Sciatic nerve (tissue), 2 donors: ENCODE results near the gene JOSD1. TPM values are rescaled to one million over a fixed set of nuclear protein-coding genes. Genes with fewer than 3 reads are reported as not detected.

Experiments used
- ATAC-seq: fragments of 200-7000 bp; cut with Tn5 transposase; one replicate; pipeline ENCODE4 v1.9.1; 2020; ENCODE audit warnings: mild to moderate bottlenecking, moderate library complexity
- DNase-seq: peaks from one replicate; pipeline ENCODE4 v3.0.0-alpha.2; 2020; ENCODE audit warnings: low spot score
- intact Hi-C: fragments of 100-400 bp; cut with DNase I; formaldehyde crosslinking; loops from one replicate; pipeline ENCODE4 v1.14.2; 2022
- total RNA-seq: library from RNA; stranded (reverse); fragmentation: NEBNext Ultra II Directional; extraction: Animal tissue kit (Norgen Biotek cat#: 25700); gene quantifications from one replicate; pipeline ENCODE4 v1.2.1, GENCODE V29; 2021
- donor health status: DM: no; HTN: no; CAD: no.
- donor health status: DM: no; HTN: no; CAD: no.

JOSD1 gene
- 54.6 TPM for total RNA-seq

DNA sequence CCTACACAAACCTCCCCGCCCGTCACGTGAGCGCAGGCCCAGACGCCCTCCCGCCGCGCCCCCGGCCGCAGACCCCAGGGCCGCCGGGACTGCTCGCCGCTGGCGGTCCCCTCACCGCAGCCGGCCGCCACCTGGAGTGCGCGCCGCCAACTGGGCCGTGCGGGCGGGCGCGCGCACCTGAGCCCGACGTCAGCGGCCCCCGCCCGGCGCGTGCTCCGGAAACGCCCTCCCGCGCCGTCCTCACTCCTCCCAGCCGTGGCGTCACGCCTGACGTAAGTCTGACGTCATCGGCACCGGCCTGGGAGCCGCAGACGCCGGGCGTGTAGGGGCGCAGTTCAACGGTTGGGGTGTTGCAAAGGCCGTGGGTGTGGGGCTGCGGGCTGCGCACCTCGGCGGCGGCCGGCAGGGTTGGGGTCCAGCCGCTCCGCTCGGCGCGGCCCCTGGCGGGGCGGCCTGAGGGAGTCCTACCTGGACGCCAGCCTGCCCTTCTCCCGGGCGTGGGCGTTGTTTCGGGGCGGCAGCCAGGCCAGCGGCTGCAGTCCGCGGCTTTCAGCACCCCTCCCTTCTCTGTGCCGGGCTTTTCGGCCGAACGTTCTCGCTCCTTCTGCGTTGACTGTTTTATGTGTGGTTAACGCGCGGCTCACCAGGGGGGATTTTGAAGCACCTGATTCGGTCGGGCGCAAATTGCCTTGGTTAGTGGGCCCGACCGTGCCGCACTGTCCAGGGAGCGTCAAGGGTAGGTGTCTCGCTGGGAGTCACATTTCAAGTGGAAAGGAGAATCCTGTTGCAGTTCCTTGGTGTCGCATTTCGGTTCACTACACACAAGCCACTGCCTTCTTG, at the start of gene JOSD1:
Gene JOSD1, minus strand, starts transcription at position 155 of the 840 bp plus-strand sequence. CDS start 956 bp downstream, outside the sequence.
- intact Hi-C loops: no loop called here
- ATAC-seq (peak; percentile 69), DNase-seq (peak; percentile 99)

DNA sequence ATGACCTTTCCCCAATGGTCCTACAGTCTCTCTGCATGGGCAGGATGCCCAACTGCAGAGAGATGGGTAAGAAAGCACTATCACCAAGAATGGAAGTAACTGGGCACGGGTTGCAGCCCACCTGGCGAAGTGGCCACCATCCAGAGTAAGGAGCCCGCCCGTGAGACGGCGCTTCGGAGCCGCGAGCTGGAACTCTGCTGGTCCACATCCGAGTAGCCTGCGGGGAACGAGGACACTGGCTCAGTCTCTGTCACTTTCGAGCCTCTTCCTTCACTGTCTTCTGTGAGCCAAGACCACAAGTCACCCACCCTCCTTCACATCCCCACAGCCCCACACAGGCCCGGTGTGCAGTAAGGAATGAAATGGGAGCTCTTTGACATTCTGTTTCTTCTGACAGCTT, 49.4 kb upstream of the JOSD1 start:
- DNase-seq (no peak), ATAC-seq (no peak)
- intact Hi-C loops: no loop called here

DNA sequence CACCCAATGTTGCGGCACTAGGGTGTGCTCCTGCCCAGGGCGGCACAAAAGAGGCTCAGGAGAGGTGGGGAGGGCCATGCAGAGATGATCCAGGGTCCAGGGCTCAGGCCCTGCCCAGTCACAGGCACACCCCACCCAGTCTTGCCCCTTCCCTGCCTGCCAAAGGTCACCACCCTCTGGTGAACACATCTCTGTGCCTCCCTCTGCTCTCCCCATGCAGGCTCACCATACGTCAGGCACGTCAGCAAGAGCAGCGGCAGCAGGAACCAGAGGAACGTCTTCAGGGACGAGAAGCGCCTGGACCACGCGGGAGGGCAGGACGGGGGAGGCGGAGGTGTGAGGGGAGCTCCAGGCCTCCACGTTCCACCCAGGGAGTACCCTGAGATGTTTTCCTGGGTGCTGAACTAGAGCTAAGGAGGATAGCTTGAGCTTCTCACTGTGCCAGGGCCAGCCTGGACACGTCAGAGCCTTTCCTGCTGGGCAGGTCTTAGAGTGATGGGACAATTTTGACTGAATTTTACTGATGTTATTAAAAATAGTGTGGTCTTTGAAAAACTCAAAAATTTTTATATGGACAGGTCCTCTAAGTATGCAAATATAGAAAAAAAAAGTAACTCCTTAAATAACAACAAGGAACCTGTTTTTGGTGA, 47.9 kb upstream of the JOSD1 start:
- ATAC-seq (no peak), DNase-seq (no peak)
- intact Hi-C loops: no loop called here

DNA sequence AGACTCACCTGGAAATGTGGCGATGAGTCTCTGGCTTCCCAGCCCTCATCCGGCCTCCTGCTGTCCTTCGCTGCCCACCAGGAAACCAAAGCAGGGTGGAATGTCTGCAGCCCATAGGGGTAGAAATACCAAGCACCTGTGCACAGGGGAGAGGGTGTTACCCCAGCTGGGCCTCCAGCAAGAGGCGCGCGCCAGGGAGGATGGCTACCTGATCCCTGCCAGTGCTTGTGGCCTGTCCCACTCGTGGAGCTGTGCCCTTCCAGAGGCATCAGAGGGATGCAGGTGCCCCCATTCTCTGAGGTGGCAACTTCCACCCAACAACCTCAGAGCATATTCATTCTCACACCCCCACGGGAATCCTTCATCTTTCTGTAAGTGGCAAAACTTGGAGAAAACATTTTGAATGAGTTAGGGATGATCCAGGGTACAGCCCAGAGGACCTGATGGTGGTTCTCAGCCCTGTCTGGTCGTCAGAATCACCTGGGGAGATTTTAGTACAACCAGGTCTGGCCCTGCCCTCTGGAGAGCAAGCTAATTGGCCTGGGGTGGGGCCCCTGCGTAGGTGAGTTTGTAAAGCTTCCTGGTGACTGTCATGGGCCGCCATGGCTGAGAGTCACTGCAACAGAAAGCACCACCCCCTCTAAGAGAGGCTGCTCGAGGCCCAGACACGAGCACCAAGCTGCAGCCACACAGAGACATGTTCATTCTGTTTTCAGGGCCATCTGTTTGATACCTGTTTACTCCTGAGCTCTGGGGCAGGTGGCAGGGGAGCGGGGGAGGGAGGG, 45.1 kb upstream of the JOSD1 start:
- no peak for ATAC-seq
- no peak for DNase-seq
- intact Hi-C loops: no loop called here

DNA sequence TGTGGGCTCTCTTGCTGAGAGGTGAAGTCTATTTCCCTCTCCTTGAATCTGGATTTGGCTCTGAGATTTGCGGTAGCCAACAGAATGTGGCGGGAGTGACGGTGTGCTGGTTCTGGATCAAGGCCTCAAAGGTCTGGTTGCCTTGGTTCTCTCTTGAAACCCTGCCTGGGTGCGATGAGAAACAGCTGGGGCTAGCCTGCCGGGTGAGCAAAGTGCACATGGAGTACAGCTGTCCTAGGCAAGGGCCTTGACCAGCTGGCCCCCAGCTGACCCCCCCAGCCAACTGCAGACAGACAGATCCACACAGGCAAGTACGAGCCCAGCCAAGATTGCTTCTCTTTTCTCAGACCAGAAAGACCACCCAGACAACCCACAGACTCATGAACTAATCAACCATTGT, 44.2 kb upstream of the JOSD1 start:
- DNase-seq (no peak), ATAC-seq (no peak)
- intact Hi-C loops: no loop called here

DNA sequence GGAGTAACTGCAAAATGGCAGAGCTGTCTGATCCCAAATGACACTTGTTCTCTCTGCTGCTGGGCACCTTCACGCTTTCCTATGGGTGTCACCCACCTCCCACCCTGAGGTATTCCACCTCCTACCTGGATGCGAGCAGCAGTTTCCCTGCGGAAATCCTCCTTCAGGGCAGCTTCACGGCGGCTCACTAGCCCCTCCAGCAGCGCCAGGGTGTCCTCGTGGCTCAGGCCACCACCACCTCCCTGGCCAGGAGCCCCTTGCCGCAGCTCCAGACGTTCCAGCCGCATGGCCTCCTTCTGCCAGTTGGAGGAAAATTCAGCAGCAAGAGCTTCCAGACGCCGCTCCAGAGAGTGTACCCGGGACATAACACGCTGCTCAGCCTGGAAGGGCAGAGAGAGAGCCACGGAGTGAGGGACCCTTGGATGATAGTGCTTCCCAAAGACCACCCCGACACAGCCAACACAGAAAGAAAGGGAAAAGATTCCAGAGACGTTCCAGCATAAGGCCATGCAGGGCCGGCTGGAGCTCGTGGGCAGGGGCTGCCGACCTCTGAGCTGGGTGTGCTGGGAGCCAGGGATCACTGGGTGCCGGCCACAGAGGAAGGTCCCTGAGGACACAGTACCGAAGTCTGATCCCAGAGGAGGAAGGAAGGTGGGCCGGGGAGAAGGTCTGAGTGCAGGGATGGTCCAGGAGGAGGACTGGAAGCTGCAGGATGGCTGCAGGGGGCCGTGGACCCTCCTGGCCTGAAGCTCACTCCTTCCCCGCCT, 41.6 kb upstream of the JOSD1 start:
- ATAC-seq (no peak), DNase-seq (no peak)
- intact Hi-C loops: no loop called here

DNA sequence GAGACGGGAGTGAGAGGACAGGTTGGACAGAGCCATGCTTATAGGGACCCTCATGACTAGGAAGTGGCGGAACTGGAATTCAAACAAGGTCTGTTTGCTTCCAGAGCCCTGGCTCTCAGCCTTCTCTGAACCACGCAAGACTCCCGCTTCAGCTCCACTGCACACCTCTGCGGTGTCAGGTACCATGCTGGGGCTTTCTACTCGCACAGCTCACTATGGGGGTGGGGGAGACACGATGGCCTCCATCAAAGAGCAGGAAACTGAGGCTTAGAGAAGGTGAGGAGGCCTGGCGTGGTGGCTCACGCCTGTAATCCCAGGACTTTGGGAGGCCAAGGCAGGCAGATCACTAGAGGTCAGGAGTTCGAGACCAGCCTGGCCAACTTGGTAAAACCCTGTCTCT, 40.8 kb upstream of the JOSD1 start:
- no peak for ATAC-seq
- DNase-seq: no peak
- intact Hi-C loops: no loop called here

DNA sequence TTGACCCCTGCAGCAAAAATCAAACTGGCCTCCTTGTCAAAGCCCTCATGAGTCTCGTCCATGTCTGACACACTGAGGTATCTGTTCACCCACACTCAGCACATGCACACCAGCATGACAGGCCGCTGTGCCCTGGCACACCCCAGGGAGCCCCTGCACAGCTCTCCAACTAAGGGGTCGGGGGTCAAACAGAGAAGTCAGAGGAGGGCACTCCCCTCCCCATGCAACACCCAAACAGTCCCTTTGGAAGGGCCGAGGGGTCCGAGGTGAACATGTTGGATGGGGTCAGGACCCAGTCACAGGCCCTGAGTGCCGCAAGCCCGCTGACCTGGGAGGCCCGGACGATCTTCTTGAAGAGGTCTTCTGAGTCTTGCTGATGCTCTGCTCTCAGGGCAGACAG, 40.4 kb upstream of the JOSD1 start:
- intact Hi-C loops: no loop called here
- ATAC-seq (no peak), DNase-seq (no peak)

DNA sequence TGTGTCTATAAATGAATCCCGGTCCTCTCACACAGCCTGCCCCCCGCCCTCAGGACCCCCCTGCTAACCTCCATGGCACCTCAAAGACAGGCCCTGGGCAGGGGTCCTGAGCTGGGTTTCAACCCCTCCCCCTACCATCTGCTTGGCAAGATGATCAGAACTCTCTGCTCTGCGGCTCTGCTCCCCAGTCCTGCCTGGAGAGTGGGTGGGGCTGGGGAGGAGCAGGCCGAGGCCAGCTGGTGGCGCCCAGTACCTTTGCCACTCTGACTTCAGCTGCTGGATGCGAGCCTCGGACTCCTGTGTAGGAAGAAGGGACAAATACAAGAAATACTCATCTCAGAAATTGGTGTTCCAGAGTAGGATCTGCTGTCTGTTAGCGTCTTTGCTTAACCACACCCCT, 40.0 kb upstream of the JOSD1 start:
- intact Hi-C loops: no loop called here
- ATAC-seq (no peak), DNase-seq (no peak)

DNA sequence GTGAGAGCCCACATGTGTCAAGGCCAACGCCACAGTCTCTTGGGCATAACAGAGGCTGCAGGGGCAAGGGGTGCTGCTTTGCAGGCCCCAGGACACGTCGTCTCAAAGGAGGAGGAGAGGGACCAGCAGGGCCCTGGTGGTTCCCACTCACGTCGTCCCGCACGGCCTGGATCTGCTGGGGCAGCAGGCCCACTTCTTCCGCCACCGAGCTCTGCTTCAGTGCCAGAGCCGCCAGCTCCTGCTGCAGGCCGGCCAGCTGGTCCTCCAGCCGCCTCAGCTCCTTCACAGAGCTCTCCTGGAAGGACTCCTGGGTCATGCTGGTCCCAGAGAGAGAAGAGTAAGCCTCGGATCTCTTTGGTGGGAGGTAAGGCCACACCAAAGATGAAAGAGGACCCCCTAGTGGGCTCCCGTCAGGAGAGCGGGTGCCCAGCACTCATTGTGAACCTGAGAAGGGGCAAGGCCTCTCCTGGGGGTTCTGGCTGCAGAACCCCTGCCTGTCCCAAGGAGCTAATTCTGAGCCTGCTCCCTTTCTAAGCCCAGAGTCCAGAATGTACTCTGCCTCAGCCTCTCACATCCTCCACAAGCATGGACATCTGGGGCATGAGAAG, 39.5 kb upstream of the JOSD1 start:
- no peak for DNase-seq
- intact Hi-C loops: no loop called here
- no peak for ATAC-seq

DNA sequence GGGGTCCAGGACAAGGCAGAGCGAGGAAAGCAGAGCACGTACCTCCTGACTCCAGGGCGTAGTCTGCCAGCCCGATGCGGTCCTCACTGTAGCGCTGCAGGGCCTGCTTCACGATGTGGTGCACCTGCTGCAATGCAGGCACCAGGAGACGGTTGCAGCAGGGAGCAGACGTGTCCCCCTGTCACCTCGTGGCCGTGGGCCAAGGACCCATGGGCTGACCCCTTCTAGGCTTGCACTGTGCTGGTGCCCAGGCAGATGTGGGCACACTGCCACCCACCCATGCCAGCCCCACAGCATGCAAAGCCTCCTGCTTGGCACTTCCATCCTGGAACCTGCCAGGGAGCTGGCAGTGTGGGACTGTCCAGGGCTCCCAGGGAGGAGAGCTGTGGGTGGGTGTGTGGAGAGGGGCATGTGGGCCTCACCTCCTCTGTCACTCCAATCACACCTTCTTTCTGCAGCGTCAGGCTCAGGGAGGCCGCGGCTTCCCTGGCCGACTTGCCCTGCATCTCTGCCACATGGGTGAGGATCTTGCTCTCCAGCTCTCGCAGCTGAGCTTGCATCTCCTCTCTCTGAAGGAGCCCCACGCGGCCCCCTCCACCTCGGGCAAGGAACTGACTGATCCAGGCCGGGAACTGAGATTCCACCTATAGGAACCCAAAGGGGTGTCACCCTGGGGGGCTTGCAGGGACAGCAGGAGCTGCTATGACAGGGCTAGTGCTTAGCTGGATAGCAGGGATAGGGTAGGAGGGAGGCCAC, 38.7 kb upstream of the JOSD1 start:
- ATAC-seq: no peak
- DNase-seq: no peak
- intact Hi-C loops: no loop called here

DNA sequence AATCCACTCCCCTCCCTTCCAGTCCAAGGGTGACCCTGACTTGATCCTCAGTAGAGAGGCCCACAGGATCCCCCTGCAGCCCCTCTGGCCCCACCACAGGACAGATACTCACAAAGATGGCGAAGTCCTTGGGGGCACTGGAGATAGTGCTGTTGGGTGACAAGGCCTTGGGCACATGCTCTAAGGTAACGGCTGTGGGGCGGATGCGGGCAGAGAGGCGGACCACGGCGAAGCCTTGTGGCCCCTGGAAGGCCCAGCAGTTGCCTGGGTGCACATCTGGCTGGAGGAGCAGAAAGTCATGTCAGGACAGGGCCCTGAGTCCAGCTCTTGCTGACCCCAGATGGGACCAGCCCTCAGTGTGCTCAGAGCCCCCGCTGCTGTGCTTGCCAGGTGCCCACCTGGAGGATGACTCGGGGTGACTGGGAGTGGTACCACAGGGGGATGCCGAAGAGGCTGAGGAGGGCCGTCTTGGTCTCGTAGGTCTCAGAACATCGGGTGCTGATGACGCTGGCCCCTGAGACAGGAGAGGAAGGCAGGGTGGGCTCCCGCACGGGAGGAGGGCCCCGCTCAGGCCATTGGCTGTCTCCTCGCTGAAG, 37.8 kb upstream of the JOSD1 start:
- intact Hi-C loops: no loop called here
- no peak for DNase-seq
- ATAC-seq: no peak

DNA sequence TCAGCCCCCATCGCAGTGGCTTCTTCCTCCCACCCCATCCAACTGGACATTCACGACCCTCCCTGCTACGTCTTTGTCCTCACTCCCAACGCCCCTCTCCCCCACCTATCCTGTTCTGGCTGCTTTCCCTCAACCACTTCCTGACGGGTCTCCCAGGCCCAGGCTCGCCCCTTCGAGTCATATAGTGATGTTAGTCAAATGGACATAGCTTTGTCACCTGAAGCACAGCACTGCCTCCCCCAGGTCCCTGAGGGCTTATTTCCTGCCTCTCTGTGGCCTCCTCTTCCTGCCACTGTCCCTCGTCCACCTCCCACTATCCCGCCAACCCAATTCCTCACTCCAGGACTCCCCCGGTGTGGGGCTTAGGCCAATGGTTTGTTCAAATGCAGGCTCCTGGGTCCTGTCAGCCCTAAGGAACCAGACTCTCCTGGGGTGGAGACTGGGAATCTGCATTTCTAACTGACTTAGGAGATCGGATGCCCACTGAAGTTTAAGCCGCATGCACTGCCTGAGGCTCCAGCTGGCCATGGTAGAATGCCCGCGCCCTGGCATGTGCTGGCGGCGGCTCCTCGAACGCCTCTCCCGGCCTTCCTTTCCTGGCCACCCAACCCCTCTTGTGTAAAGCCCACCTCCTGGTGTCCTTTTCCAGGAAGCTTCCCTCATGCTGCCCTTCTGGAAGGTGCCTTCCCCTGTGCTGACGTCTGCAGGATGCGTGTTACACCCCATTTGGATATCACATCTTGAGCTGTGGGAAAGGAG, 36.7 kb upstream of the JOSD1 start:
- intact Hi-C loops: no loop called here
- ATAC-seq: no peak
- DNase-seq: no peak

DNA sequence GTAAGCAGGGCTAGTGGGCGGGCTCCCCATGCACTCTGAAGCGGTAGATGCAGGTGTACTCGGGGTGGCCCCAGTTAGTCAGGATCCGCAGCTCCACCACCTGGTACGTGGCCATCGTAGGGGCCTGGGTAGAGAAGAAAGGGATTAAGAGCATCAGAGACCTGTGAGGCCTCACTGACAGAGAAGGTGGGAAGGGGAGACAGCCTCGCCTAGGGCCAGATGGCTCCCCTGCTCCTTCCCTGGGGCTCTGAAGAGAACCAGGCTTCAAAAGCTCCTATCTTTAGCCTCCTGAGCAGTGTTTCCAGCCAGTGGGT, 35.5 kb upstream of the JOSD1 start:
- no peak for DNase-seq
- ATAC-seq: no peak
- intact Hi-C loops: no loop called here

DNA sequence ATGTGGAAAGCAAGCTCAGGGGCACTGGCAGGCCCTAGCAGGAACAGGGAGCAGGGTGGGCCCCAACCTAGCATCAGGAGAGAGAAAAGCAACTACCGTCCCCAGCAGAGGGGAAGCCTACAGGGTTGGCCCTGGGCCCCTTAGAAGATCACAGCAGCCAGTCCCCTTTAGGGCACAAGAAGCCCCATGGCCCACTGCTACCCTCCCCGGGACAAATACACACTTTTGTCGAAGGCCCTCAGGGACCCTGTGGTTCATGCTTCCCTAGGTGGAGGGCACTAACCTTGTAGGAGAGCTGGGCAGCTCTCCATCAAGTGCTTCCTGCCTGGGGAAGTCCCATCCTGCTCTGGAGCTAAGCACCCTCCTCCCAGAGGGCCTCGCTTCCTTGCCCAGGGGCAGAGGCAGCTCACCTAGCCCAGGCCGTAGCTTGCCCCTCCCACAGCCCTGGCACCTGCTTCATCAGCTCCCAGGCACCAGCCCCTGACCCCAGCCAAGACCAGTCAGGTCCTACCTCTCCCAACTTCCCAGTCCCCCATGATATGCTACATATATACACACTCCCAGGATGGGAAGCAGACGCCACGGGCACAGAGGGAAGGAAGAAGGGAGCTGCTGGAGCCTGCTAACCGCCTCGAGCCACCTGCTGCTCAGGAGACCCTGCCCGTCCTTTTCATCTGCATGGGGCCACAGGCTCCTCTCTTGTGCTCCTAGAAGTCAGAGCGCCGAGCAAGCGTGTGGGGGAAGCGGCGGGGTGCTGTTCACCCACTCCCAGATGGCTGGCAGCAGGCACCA, 34.9 kb upstream of the JOSD1 start:
- no peak for ATAC-seq
- intact Hi-C loops: no loop called here
- no peak for DNase-seq

DNA sequence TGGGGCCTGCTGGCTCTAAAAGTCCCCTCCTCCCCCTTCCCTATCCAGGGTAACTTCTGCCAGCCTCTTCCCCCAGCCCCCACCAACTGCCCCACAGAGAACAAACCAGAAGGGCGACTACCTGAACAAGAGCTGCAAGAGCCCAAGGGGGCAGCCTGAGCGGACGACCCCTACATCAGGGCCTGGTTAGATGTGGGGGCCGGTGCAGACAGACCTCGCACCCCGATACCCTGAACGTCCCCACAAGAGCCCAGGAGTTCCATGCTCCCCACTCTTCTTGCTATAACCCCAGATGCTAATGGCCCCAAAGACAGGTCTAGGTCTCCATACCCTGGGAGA, 34.4 kb upstream of the JOSD1 start:
- no peak for DNase-seq
- intact Hi-C loops: no loop called here

More for the DNA sequence above, 34.4 kb upstream of the JOSD1 start:
- no peak for ATAC-seq
